Measurements from ENCODE around the gene TSACC. TPM values are rescaled to one million over a fixed set of nuclear protein-coding genes. Genes with fewer than 3 reads are reported as not detected.
"Not testable (repeated sequence)": the region's sequence is repeated elsewhere in the genome, so short reads cannot be mapped to it uniquely, and the experiment has no call there.

TSACC gene
- 1.3 and 3.0 TPM in 2 replicates for total RNA-seq (2014; rRNA removed; shearing (Covaris generic))
- 2.2 and 3.4 TPM in 2 replicates for polyA plus RNA-seq (2015; cell fraction: cytosol; rRNA removed)
- polyA plus RNA-seq (2015; cell fraction: nucleus; rRNA removed), result 0.75 TPM in 1 of 2 replicates, not detected in the other

GRCh38 chr1:156338180-156338976 lies at the start of gene TSACC, which contains the start of gene CCT3:
TSS of gene TSACC (plus strand) at chr1:156338526. CDS start at chr1:156339758, 1,232 bp downstream.
TSS of gene CCT3 (minus strand) at chr1:156338292. CDS start at chr1:156338184, 108 bp downstream.
- in situ Hi-C loops (cut with HindIII; ENCODE audit: low pct_unique_long_range_greater_than_20kb, low sequenced_read_pairs), result no loop called here
- peak; percentile 100 for DNase-seq (ENCODE audit: low read depth, low spot score)

- no peak for DNase-seq (ENCODE audit: low read depth, low spot score)
- in situ Hi-C loops (cut with HindIII; ENCODE audit: low pct_unique_long_range_greater_than_20kb, low sequenced_read_pairs), result no loop called here
Measured at GRCh38 chr1:156289857-156290256, 48.5 kb upstream of the TSACC start.

GRCh38 chr1:156291226-156292061 lies 46.9 kb upstream of the TSACC start:
- in situ Hi-C loops (cut with HindIII; ENCODE audit: low pct_unique_long_range_greater_than_20kb, low sequenced_read_pairs), result no loop called here
- DNase-seq (ENCODE audit: low read depth, low spot score), result peak; percentile 91

- no peak for DNase-seq (ENCODE audit: low read depth, low spot score)
- in situ Hi-C loops (cut with HindIII; ENCODE audit: low pct_unique_long_range_greater_than_20kb, low sequenced_read_pairs), result no loop called here
Measured at GRCh38 chr1:156293098-156293434, 45.3 kb upstream of the TSACC start.

GRCh38 chr1:156293895-156294294 lies 44.4 kb upstream of the TSACC start:
- in situ Hi-C loops (cut with HindIII; ENCODE audit: low pct_unique_long_range_greater_than_20kb, low sequenced_read_pairs), result no loop called here
- DNase-seq (ENCODE audit: low read depth, low spot score), result no peak

GRCh38 chr1:156295391-156295947 lies 42.9 kb upstream of the TSACC start, which contains the start of gene GLMP:
TSS of gene GLMP (minus strand) at chr1:156295679. CDS start at chr1:156295645, 34 bp downstream.
- in situ Hi-C loops (cut with HindIII; ENCODE audit: low pct_unique_long_range_greater_than_20kb, low sequenced_read_pairs), result no loop called here
- peak; percentile 88 for DNase-seq (ENCODE audit: low read depth, low spot score)

GRCh38 chr1:156298852-156299357 lies 39.4 kb upstream of the TSACC start, which contains the start of gene VHLL:
TSS of gene VHLL (minus strand) at chr1:156299307. CDS start at chr1:156299189, 118 bp downstream.
- in situ Hi-C loops (cut with HindIII; ENCODE audit: low pct_unique_long_range_greater_than_20kb, low sequenced_read_pairs), result no loop called here
- DNase-seq (ENCODE audit: low read depth, low spot score), result no peak

GRCh38 chr1:156303241-156303640 lies 35.1 kb upstream of the TSACC start:
- no peak for DNase-seq (ENCODE audit: low read depth, low spot score)
- in situ Hi-C loops (cut with HindIII; ENCODE audit: low pct_unique_long_range_greater_than_20kb, low sequenced_read_pairs), result no loop called here

GRCh38 chr1:156305215-156305614 lies 33.1 kb upstream of the TSACC start:
- in situ Hi-C loops (cut with HindIII; ENCODE audit: low pct_unique_long_range_greater_than_20kb, low sequenced_read_pairs), result no loop called here
- DNase-seq (ENCODE audit: low read depth, low spot score), result no peak

- in situ Hi-C loops (cut with HindIII; ENCODE audit: low pct_unique_long_range_greater_than_20kb, low sequenced_read_pairs), result no loop called here
- DNase-seq (ENCODE audit: low read depth, low spot score), result peak; percentile 31
Measured at GRCh38 chr1:156308078-156308477, 30.2 kb upstream of the TSACC start.

- no peak for DNase-seq (ENCODE audit: low read depth, low spot score)
- in situ Hi-C loops (cut with HindIII; ENCODE audit: low pct_unique_long_range_greater_than_20kb, low sequenced_read_pairs), result no loop called here
Measured at GRCh38 chr1:156310962-156311361, 27.4 kb upstream of the TSACC start.

- in situ Hi-C loops (cut with HindIII; ENCODE audit: low pct_unique_long_range_greater_than_20kb, low sequenced_read_pairs), result no loop called here
- no peak for DNase-seq (ENCODE audit: low read depth, low spot score)
Measured at GRCh38 chr1:156316909-156317308, 21.4 kb upstream of the TSACC start.

GRCh38 chr1:156319664-156320063 lies 18.7 kb upstream of the TSACC start:
- DNase-seq (ENCODE audit: low read depth, low spot score), result peak; percentile 75
- in situ Hi-C loops (cut with HindIII; ENCODE audit: low pct_unique_long_range_greater_than_20kb, low sequenced_read_pairs), result no loop called here

GRCh38 chr1:156320560-156320959 lies 17.8 kb upstream of the TSACC start:
- in situ Hi-C loops (cut with HindIII; ENCODE audit: low pct_unique_long_range_greater_than_20kb, low sequenced_read_pairs), result no loop called here
- no peak for DNase-seq (ENCODE audit: low read depth, low spot score)

- DNase-seq (ENCODE audit: low read depth, low spot score); in situ Hi-C loops (cut with HindIII; ENCODE audit: low pct_unique_long_range_greater_than_20kb, low sequenced_read_pairs): not testable (repeated sequence)
Measured at GRCh38 chr1:156323179-156323578, 15.1 kb upstream of the TSACC start.

GRCh38 chr1:156336242-156336641 lies 2.1 kb upstream of the TSACC start:
- DNase-seq (ENCODE audit: low read depth, low spot score), result peak; percentile 42
- in situ Hi-C loops (cut with HindIII; ENCODE audit: low pct_unique_long_range_greater_than_20kb, low sequenced_read_pairs), result no loop called here

GRCh38 chr1:156337052-156337887 lies 1.1 kb upstream of the TSACC start:
- in situ Hi-C loops (cut with HindIII; ENCODE audit: low pct_unique_long_range_greater_than_20kb, low sequenced_read_pairs), result no loop called here
- no peak for DNase-seq (ENCODE audit: low read depth, low spot score)

Measured in SK-MEL-5 (cell line).